ENCODE results near the gene ZNF76. TPM values are rescaled to one million over a fixed set of nuclear protein-coding genes. Genes with fewer than 3 reads are reported as not detected.

The ZNF76 gene
- total and polyA plus RNA-seq, 9 of the 15 experiments (the other 6 are each of a cell fraction or from before 2014, with no cell fraction given), result 1.2 to 17.8 (median 10.7) TPM

DNA sequence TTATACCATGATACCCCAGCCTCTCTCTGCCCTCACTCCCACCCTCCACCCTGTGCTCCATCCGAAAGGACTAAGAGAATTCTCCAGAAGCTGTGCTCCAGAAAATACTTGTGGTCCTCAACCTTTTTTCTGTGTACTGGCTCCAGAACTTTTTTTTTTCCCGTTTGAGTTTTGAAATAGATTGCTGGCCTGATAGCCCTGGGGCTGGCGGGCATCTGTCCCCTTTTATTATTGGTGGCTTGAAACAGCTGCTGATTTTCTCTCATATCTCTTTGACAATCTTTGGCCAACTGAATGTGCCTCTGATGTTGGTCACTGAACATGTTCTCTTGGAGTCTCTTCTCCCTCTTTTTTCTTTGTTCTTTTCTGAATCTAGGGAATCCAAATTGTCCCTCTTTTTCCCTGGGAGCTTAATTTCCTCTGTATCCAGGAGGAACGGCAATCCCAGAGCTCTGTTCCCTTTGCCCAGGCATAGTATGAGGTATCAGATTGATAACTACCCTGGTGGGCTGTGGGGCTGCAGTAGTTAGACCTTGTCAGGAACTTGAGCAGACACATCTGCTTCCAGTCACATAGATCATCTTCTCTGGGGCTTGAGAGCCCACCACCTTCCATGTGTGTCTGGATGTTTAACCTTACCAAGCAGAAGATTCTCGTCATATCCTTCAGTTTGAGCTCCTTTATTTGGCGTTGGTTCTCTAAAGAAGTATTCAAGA lies 84.5 kb downstream of the ZNF76 start:
- Histone ChIP-seq H3K9ac (ENCODE audit: insufficient read depth in 1 of 2, low read depth in 2 of 2, low read length in 2 of 2) (peak overlapping the region; percentile 39 to 69; a peak in 3 of 4 replicates), H3K4me1 (replicated peaks in 1 of 2; ENCODE audit: control insufficient read depth in 2 of 2, insufficient read depth in 2 of 2, low read length in 2 of 2) (peaks cover 26 to 28% of the 10 kb centered on the region in 2 experiments; a peak in 4 of 5 replicates), H3K36me3 (ENCODE audit: control insufficient read depth, insufficient read depth, low read length) (peaks cover 7% of the 10 kb centered on the region; the same call in 1 of the 3 replicates), H3K27ac (ENCODE audit: extremely low read depth, low read depth, low read length) (no peak overlapping the region), H2AFZ (ENCODE audit: low read depth, low read length) (no peak overlapping the region), H3K9me1 (ENCODE audit: control insufficient read depth, insufficient read depth, low read length) (peaks cover 5% of the 10 kb centered on the region), H3K4me3 (peak overlapping the region; percentile 73), H3K27me3 (ENCODE audit: control insufficient read depth in 2 of 2, insufficient read depth in 2 of 2, low read length in 2 of 2) (peaks cover 0 to 5% of the 10 kb centered on the region in 2 experiments; a peak in 2 of 5 replicates), H4K20me1 (replicated peaks; ENCODE audit: control insufficient read depth, insufficient read depth, low read length) (peaks cover 43% of the 10 kb centered on the region), H3K9me3 (replicated peaks; ENCODE audit: control insufficient read depth, insufficient read depth, low read depth, low read length) (no peaks in the 10 kb centered on the region), H3K4me2 (ENCODE audit: insufficient read depth, low read length) (peak overlapping the region; percentile 92), H3K79me2 (ENCODE audit: control insufficient read depth, insufficient read depth, low read length) (peaks cover 37% of the 10 kb centered on the region)
- intact Hi-C loops (cut with micrococcal nuclease) (loop anchor here (2.0 kb wide), 2 partner anchors 19 to 71 kb away; no protein-coding TSS in a partner anchor), in situ Hi-C loops (cut with MboI) (loop anchor here (5.0 kb wide), 1 partner anchor 123 kb away; the partner anchor contains the start of gene RPL10A)
- DNase-seq (ENCODE audit: extremely low read depth in 1 of 4, low spot score in 3 of 4) (no peak), FAIRE-seq (peak; percentile 44), ATAC-seq (no peak)
- no TSS peak for BruUV-seq (replicated peaks)
- ChIA-PET CTCF (ENCODE audit: low intra/inter-chr PET ratio) (interaction anchor here (0.7 to 2.7 kb wide), 3 partner anchors 106 to 1005 kb away, joined by 3 to 17 read pairs (median 5); partner anchors contain the start of gene RPL10A), POLR2A (interaction anchor here (0.7 to 3.5 kb wide), 17 partner anchors 9 to 1107 kb away, joined by 3 to 29 read pairs (median 4); partner anchors contain the start of genes HMGA1, RPL10A and ZNF76)
- WGBS (ENCODE audit: insufficient coverage, low coverage, missing lambda C conversion rate), result 36% methylated on average over 6 of the region's 6 CpGs
- TF ChIP-seq ATF1 (CRISPR knock-in tag; IDR thresholded peaks at IDR 0.05), result no peak
- TF ChIP-seq ATF1 (tag; IDR thresholded peaks at IDR 0.05), result peak; percentile 29; the same call in 1 of the 2 replicates
- TF ChIP-seq ETV6 (IDR thresholded peaks at IDR 0.05; ENCODE audit: borderline replicate concordance in 1 of 2, low read depth in 2 of 2, low read length in 1 of 2), result peak in 1 of 2 experiments; percentile 7; a peak in 2 of 4 replicates
- TF ChIP-seq ETV6 (CRISPR knock-in tag; IDR thresholded peaks at IDR 0.05; ENCODE audit: borderline replicate concordance), result no peak
- TF ChIP-seq, protein P1, sequence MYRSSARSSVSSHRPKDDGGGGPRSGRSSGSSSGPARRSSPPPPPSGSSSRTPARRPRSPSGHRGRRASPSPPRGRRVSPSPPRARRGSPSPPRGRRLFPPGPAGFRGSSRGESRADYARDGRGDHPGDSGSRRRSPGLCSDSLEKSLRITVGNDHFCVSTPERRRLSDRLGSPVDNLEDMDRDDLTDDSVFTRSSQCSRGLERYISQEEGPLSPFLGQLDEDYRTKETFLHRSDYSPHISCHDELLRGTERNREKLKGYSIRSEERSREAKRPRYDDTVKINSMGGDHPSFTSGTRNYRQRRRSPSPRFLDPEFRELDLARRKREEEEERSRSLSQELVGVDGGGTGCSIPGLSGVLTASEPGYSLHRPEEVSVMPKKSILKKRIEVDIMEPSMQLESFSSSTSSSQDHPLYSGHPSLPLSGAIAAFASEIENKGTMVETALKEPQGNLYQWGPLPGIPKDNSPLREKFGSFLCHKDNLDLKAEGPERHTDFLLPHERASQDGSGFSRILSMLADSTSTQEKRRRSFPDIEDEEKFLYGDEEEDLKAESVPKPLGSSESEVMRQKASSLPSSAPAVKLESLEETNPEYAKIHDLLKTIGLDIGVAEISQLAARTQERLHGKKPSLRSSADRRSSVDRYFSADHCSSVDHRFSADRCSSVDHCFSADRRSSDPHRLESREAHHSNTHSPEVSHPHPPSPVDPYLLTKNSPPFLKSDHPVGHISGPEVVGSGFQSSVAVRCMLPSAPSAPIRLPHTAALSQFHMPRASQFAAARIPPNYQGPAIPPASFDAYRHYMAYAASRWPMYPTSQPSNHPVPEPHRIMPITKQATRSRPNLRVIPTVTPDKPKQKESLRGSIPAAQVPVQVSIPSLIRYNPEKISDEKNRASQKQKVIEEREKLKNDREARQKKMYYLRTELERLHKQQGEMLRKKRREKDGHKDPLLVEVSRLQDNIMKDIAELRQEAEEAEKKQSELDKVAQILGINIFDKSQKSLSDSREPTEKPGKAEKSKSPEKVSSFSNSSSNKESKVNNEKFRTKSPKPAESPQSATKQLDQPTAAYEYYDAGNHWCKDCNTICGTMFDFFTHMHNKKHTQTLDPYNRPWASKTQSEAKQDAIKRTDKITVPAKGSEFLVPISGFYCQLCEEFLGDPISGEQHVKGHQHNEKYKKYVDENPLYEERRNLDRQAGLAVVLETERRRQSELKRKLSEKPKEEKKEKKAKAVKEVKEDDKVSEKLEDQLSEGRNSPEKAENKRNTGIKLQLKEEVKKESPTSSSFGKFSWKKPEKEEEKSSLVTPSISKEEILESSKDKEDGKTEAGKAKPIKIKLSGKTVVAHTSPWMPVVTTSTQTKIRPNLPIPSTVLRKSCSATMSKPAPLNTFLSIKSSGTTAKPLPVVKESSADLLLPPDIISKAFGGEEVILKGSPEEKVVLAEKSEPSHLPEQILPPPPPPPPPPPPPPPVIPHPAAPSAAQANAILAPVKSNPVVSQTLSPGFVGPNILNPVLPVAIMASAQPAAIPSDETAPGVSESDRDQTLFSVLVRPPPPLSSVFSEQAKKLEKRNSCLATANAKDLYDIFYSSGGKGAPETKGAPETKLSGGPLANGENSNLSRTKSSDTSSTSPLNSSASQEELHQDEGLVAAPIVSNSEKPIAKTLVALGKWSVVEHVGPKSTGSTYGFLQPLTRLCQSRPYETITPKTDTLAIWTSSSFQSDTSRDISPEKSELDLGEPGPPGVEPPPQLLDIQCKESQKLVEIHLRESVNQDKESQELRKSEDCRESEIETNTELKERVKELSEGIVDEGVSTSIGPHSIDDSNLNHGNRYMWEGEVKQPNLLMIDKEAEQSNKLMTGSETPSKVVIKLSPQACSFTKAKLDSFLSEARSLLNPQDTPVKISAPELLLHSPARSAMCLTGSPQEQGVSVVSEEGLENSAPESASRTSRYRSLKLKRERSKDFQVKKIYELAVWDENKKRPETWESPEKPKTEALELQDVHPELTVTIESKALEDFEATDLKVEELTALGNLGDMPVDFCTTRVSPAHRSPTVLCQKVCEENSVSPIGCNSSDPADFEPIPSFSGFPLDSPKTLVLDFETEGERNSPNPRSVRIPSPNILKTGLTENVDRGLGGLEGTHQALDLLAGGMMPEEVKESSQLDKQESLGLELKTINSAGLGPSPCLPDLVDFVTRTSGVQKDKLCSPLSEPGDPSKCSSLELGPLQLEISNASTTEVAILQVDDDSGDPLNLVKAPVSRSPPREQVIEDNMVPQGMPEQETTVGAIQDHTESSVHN (IDR thresholded peaks at IDR 0.05; ENCODE audit: borderline replicate concordance in 1 of 2, low read depth in 1 of 2), result 0 out of 4 replicates have a peak, but pooled peaks of 1 of the 2 experiments have one; percentile 9
- TF ChIP-seq TOE1 (IDR thresholded peaks at IDR 0.05; ENCODE audit: borderline replicate concordance), result 0 out of 2 replicates have a peak, but pooled peaks have one; percentile 2
- TF ChIP-seq TOE1 (CRISPR knock-in tag; IDR thresholded peaks at IDR 0.05; ENCODE audit: borderline replicate concordance, low read depth), result no peak
- TF ChIP-seq ZNF589 (CRISPR knock-in tag; IDR thresholded peaks at IDR 0.05; ENCODE audit: low read depth), result no peak
- TF ChIP-seq FOXM1 (IDR thresholded peaks at IDR 0.05; ENCODE audit: low read depth), result no peak
- no peak for TF ChIP-seq FOXM1 (CRISPR knock-in tag; IDR thresholded peaks at IDR 0.05; ENCODE audit: low read depth)
- TF ChIP-seq, protein P2, sequence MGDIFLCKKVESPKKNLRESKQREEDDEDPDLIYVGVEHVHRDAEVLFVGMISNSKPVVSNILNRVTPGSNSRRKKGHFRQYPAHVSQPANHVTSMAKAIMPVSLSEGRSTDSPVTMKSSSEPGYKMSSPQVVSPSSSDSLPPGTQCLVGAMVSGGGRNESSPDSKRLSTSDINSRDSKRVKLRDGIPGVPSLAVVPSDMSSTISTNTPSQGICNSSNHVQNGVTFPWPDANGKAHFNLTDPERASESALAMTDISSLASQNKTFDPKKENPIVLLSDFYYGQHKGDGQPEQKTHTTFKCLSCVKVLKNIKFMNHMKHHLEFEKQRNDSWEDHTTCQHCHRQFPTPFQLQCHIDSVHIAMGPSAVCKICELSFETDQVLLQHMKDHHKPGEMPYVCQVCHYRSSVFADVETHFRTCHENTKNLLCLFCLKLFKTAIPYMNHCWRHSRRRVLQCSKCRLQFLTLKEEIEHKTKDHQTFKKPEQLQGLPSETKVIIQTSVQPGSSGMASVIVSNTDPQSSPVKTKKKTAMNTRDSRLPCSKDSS (IDR thresholded peaks at IDR 0.05; ENCODE audit: low read depth, partially characterized antibody), result no peak

Data from K562 (cell line).